ENCODE results near the gene GANAB. TPM values are rescaled to one million over a fixed set of nuclear protein-coding genes. Genes with fewer than 3 reads are reported as not detected.

The GANAB gene
- 612 and 660 TPM in 2 replicates for total RNA-seq

DNA sequence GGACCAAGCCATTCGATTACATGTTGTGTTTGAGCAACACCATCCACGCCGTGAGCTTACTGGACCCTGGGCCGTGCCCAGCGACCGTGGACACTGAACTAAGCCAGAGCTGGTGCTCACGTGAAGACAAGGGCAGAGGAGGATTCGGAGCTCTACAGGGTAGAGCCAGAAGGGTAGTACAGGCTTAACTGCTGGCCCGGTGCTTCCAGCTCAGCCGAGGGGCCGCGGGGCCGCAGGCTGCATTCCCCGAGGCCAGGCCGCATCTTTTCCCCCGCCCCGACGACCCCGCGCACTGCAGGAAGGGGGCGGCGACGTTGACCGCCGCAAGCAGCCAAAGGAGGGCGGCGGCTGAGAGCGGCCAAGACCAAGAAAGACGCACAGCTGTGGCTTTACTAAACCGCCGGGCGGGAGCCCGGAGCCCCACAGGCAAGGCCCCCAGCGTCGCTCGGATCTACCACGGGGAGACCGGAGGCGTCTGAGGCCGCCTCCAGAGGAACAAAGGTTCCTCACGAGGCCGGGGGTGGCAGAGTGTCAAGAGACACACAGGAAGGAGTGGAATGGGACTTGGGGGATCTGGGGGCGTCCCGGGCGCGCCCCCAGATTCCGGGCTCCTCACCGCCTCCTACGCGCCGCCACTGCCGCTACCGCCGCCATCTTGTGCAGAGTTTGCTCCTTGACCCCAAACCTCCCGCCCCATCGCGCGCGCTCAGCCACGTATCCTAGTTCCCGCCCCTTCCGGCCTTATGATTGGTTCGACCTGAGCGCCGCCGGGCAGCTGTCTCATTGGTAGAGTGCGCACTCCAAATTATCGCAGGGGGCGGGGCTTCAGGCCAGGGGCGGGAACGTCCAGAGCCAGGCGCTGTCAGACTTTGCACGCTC is at the start of gene GANAB:
Gene GANAB (minus strand): TSS at position 668 of the 879 bp plus-strand sequence. CDS start 14 bp downstream, at position 654.

DNA sequence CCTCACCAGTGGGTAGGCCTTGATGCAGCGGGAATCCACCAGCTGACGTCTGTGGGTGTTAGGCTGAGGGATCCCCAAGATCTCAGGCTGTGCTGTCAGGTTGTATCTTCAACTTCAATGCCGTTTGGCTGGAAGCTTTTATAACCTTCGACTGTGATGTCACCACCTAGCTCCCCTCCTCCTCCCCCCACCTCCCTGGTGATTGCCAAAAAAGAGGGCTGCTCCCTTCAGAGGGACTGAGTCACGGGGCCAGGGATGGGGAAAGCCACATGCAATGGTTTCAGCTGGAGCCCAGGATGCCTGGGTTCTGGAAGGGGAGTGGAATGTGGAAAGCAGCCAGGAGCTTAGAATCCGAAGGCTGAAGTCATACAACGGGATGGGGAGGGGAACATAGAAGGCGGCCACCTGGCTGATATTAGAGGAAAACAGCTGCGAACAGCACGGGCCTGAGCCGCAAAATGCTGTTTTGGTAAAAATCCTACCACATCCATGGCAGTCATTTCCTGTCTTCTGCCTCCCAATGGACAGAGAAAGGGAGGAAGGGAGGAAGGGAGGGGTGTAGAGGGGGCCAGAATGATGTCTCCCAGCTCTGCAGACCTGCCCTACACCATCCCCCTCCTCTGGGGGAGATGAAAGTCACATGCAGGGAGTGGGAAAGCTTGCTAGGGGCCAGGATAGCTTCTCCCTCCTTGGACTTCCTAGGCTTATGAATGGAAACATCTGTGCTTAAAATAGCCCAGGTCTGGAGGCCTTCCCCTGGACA is 43.2 kb upstream of the GANAB start, which contains the start of gene LRRN4CL:
Gene LRRN4CL (minus strand): TSS at position 110 of the 763 bp plus-strand sequence. CDS start 1,022 bp downstream, outside the sequence.

DNA sequence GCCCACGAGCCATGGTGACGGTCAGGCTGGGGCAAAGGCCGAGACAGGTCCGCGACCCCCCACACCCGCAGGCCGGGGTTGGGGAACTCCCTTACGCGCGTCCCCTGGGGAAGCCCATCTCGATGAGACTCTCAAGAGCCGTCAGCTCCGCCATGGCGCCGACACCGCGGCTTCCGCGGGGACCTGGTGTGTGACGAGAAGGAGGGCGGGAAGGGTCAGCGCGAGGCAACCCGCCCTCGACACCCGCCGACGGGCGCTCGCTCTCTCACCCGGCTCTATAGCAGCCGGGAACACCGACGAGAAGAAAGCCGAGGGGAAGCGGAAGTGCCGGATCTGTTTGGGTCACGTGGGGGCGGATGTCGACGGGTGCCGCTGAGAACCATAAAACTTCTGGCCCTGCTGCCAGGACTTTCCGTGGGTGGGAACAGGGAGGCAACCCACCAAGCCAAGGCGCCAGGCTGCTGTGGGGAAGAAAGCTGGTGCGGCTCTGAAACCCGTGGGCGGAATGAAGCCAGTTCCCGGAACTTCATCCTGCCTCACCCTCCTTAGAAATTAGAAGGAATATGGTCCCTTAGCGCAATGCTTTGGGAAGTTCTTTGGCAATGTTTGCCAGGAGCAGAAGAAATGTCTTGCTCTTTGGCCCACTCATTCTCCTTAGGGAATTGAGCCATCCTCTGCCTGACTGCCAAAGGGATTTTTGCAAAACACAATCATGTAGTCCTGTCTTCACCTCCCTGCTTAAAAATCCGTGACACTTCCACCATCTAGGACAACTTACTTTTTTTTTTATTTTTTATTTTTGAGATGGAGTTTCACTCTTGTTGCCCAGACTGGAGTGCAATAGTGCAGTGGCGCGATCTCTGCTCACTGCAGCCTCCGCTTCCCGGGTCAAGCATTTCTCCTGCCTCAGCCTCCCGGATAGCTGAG is 32.6 kb upstream of the GANAB start, which contains the start of gene UBXN1:
Gene UBXN1 (minus strand): TSS at position 304 of the 927 bp plus-strand sequence. CDS start 150 bp downstream, at position 154.

DNA sequence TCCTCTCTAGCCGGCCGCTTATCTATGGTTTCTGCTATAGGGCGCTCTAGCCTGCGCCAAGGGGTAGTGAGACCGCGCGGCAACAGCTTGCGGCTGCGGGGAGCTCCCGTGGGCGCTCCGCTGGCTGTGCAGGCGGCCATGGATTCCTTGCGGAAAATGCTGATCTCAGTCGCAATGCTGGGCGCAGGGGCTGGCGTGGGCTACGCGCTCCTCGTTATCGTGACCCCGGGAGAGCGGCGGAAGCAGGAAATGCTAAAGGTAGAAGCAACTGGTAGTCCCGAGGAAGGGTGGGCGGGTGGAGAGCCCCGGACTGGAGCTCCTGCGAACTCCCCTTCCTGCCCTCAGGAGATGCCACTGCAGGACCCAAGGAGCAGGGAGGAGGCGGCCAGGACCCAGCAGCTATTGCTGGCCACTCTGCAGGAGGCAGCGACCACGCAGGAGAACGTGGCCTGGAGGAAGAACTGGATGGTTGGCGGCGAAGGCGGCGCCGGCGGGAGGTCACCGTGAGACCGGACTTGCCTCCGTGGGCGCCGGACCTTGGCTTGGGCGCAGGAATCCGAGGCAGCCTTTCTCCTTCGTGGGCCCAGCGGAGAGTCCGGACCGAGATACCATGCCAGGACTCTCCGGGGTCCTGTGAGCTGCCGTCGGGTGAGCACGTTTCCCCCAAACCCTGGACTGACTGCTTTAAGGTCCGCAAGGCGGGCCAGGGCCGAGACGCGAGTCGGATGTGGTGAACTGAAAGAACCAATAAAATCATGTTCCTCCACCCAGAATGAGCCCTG is 25.4 kb upstream of the GANAB start, which contains the start of the genes LBHD1 and UQCC3:
Gene LBHD1 (minus strand): TSS at position 660 of the 782 bp plus-strand sequence. CDS start 2,236 bp downstream, outside the sequence.
Gene UQCC3 (plus strand): TSS at position 66 of the 782 bp plus-strand sequence. CDS start 73 bp downstream, at position 139.

DNA sequence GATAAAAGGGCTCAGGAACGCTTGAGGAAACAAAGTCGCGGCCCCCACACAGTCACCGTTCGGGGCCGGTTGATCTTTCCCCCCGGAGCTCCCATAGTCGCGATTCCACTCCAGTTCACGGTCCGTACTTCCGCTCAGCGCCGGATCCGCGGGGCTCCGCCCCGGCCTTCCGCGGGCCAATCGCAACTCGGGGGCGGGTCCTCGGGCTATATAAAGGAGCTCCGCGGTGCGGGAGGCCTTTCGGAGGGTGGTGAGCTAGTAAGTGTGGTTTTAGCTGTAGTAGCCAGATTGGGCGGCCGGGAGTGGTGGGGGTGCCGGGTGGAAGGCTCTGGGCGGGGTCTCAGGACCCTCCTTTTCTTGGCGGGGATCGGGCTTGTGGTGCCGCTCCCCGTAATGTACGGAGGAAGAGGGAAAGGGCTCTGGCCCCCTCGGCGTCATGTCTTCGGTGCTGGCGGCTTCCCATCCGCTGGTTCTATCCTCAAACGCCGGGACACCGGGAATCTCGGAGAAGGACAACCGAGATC is 18.7 kb upstream of the GANAB start, which contains the start of the genes C11orf98 and CSKMT:
Gene C11orf98 (minus strand): TSS at position 136 of the 524 bp plus-strand sequence. CDS start 41 bp downstream, at position 95.
Gene CSKMT (plus strand): TSS at position 238 of the 524 bp plus-strand sequence. CDS start 568 bp downstream, outside the sequence.

DNA sequence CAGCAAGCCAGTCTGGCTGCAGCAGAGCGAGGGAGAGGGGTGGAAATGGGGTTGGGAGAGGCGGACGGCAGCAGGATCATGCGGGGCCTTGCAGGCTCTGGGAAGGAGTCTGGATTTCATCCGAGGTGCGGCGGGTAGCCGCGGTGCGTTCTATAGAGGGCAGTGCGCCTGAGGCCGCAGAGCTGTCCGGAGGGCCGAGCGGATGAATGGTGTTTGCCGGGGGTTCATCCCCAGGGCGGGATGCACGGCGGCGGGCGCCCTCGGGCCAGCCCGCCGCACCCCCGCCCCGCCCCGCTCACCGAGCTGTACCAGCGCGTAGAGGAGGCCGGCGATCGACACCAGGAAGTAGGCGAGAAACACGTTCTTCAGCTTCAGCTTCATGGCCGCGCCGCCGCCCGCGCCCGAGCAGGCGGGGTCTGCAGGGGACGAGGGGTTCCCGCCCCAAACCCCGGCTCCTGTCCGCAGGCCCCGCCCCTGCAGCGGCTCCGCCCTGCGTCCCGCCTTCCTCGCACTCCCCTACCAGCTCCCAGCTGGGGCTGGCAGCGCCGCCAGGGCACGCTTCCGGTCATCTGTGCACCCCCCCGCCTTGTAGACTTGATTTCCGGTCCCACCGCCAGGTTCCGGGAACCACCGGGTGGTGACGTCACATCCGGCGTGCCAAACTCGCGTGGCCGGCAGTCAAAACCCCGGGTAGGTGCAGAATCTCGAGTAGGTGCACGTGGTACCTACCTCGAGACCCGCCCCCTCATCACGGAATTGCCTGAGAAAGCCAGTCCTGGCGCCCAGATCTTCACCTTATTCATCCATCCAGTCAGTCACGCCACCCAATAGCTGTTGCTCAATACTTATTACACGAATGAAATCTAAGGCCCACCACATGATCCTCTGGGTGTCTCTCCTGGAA is 24.6 kb downstream of the GANAB start, which contains the start of gene B3GAT3:
Gene B3GAT3 (minus strand): TSS at position 420 of the 904 bp plus-strand sequence. CDS start 39 bp downstream, at position 381.

DNA sequence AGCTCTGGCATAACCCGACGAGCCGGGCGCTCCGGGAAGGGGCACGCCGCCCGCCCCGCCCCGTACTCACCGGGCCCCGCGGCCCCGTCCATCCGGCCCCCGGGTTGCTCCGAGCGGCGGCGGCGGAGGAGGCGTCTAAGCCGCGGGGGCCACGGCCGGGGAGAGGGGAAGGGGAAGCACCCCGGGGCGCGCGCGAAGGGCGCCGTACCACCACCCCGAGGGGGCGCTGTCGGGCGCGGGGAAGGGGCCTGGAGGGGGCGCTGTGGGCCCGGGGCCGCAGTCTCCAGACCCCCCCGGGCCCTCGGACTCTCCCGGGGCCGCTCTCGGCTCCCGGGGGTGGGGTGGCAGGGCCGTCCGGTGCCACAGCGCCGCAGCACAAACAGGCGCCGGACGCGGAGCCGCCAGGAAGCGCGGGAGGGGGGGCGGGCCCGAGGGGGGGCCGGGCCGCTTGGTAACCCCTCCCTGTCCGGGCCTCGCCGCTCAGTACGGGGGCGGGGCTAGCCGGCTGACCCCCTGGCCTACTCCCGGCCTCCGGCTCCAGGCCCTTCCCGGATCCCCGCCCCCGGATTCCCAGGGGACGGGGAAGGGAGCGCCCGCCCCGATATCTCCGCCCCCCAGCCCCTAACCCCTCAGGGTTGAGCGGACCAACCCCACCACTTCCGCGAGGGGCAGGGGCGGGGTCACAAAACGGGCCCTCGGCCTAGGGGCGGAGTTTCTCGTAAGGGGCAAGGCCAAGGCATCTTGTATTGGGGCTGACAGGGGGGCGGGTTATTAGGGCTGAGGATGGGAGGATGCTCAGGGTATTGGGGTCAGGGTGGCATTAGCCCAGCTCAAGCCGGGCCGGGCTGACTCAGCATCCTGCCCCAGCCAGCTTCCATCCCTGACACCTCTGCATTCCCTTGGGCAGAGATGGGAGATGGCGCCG is 33.8 kb downstream of the GANAB start, which contains the start of the genes EML3 and ROM1:
Gene EML3 (minus strand): TSS at position 410 of the 925 bp plus-strand sequence. CDS start 318 bp downstream, at position 92.
Gene ROM1 (plus strand): TSS at position 892 of the 925 bp plus-strand sequence. CDS start 25 bp downstream, at position 917.

DNA sequence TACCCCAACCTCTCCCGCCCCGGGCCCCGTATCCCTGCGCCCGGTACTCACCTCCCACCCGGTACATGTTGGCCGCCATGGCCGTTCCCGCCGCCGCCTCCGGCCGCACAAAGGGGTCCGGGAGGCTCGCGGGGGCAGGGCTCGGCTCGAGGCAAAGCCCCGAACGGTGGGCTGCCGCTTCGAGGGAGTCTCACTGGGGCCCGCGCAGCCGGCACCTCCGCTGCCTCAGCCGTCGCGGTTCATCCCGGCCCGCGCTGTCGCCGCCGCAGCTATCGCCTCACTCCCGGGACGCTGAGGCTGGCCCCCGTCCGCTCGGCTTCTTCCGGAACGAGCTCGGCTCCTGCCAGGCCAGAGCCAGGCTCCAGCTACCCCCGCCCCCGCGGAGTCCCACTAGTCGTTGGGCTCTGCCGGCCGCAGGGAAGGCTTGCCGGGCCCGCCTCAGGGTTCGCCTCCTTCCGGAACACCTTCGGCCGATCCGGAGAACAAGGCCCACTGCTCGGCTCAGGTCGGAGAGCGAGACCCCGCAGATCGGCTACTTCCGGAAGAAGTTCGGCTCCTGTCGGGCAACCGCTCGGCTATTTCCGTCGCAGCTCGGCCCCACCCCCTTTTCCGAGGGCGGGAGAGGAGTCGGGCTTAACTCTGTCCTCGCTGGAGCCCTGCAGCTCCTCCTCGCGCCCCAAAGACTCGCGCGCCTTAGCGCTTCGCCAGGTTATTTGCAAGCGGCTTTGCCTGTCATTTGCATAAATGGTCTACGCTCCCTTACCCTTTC is 44.9 kb downstream of the GANAB start, which contains the start of gene MTA2:
Gene MTA2 (minus strand): TSS at position 494 of the 769 bp plus-strand sequence. CDS start 415 bp downstream, at position 79.

DNA sequence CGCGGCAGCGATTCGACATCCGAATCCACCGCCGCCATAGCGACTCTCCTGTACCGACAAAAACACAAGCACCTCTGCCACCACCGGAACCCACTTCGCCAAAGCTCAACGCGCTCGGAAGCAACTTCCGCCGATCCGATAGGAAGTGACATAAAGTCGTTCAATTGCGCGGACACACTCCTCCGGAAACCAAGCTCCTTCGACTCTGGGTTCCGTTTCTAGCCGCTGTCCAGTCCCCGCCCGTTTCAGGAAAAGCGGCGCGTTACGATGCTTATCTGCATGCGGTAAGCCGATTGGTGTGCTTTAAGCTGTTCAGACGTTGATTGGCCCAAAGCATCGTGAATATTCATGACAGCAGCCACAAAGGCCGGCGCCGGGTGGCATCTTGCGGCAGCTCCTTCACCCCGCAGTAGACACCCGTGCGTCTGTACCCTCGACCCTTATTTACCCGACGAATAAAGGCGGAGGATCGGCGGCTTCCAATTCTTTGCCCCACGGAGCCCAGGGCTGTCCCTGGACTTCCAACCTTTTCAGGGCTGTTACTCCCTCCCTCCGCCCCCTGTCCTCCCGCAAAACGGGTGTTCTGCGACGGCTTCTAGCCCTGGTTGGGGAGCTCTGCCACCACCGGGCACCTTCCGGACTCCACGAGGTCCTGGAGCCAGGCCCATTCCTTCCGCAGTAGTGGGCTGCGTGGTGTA is 54.8 kb downstream of the GANAB start, which contains the start of gene TUT1:
Gene TUT1 (minus strand): TSS at position 76 of the 698 bp plus-strand sequence. CDS start 38 bp downstream, at position 38.

Other genes starting within 250 kb of the GANAB start
- gene SCGB1A1, start 227.6 kb downstream of the GANAB start, total RNA-seq: not detected in 2 replicates
- 498 and 644 TPM in 2 replicates for gene AHNAK, start 99.8 kb downstream of the GANAB start, total RNA-seq
- 1,318 and 1,351 TPM in 2 replicates for gene EEF1G, start 72.7 kb downstream of the GANAB start, total RNA-seq
- 8.7 and 9.2 TPM in 2 replicates for gene TUT1, start 55.1 kb downstream of the GANAB start, total RNA-seq
- gene MTA2, start 44.7 kb downstream of the GANAB start, total RNA-seq: 70.8 and 86.8 TPM in 2 replicates
- 23.8 and 38.6 TPM in 2 replicates for gene EML3, start 33.8 kb downstream of the GANAB start, total RNA-seq
- gene ROM1, start 33.4 kb downstream of the GANAB start, total RNA-seq: 3.1 and 5.8 TPM in 2 replicates
- gene B3GAT3, start 24.6 kb downstream of the GANAB start, total RNA-seq: 48.9 and 82.7 TPM in 2 replicates
- gene INTS5, start 6.7 kb upstream of the GANAB start, total RNA-seq: 24.5 and 26.9 TPM in 2 replicates
- 13.4 and 18.3 TPM in 2 replicates for gene C11orf98, start 18.6 kb upstream of the GANAB start, total RNA-seq
- 4.2 and 4.5 TPM in 2 replicates for gene CSKMT, start 18.7 kb upstream of the GANAB start, total RNA-seq
- gene UQCC3, start 25.1 kb upstream of the GANAB start, total RNA-seq: 6.6 and 7.5 TPM in 2 replicates
- 3.0 and 3.9 TPM in 2 replicates for gene LBHD1, start 25.7 kb upstream of the GANAB start, total RNA-seq
- 80.9 and 85.2 TPM in 2 replicates for gene UBXN1, start 32.5 kb upstream of the GANAB start, total RNA-seq
- 3.3 and 4.9 TPM in 2 replicates for gene LRRN4CL, start 42.9 kb upstream of the GANAB start, total RNA-seq
- 54.8 and 59.1 TPM in 2 replicates for gene BSCL2, start 60.8 kb upstream of the GANAB start, total RNA-seq
- gene GNG3, start 61.1 kb upstream of the GANAB start, total RNA-seq: 0.13 TPM in 1 of 2 replicates, not detected in the other
- 13.3 and 15.4 TPM in 2 replicates for gene HNRNPUL2, start 80.8 kb upstream of the GANAB start, total RNA-seq
- 27.5 and 28.9 TPM in 2 replicates for gene TTC9C, start 81.9 kb upstream of the GANAB start, total RNA-seq
- 10.3 and 11.7 TPM in 2 replicates for gene ZBTB3, start 107.5 kb upstream of the GANAB start, total RNA-seq
- gene POLR2G, start 115.0 kb upstream of the GANAB start, total RNA-seq: 51.6 and 51.7 TPM in 2 replicates
- gene TAF6L, start 124.8 kb upstream of the GANAB start, total RNA-seq: 19.3 and 27.2 TPM in 2 replicates
- 48.9 and 50.0 TPM in 2 replicates for gene TMEM179B, start 140.8 kb upstream of the GANAB start, total RNA-seq
- gene TMEM223, start 145.4 kb upstream of the GANAB start, total RNA-seq: 13.3 and 16.2 TPM in 2 replicates
- 26.1 and 39.4 TPM in 2 replicates for gene NXF1, start 158.8 kb upstream of the GANAB start, total RNA-seq
- gene STX5, start 185.4 kb upstream of the GANAB start, total RNA-seq: 35.5 and 44.3 TPM in 2 replicates
- not detected in 2 replicates for gene TEX54, start 186.2 kb upstream of the GANAB start, total RNA-seq
- gene WDR74, start 193.0 kb upstream of the GANAB start, total RNA-seq: 25.4 and 46.1 TPM in 2 replicates
- gene SLC3A2, start 234.3 kb upstream of the GANAB start, total RNA-seq: 104 and 190 TPM in 2 replicates